HG03135 (cell line): Measurements from ENCODE around the gene CFAP61.
A peak's percentile ranks its signal among the peaks of the same experiment; 100 is the strongest.
"Not testable (repeated sequence)": the region's sequence is repeated elsewhere in the genome, so short reads cannot be mapped to it uniquely, and the experiment has no call there.

ENCODE experiments used
- ATAC-seq: cut with Tn5 transposase; IDR thresholded peaks from one replicate; pipeline ENCODE4 v1.9.1; 2021; ENCODE audit warnings: mild to moderate bottlenecking, moderate library complexity; ENCODE audit not compliant: unreplicated experiment

The CFAP61 gene

GRCh38 chr20:20304942-20305341, 252.6 kb downstream of the CFAP61 start:
- no peak for ATAC-seq

- ATAC-seq = no peak
Measured at GRCh38 chr20:20312562-20312961, 260.2 kb downstream of the CFAP61 start.

- ATAC-seq = peak; percentile 86
Measured at GRCh38 chr20:20317195-20317594, 264.9 kb downstream of the CFAP61 start.

GRCh38 chr20:20317621-20318364, 265.5 kb downstream of the CFAP61 start:
- no peak for ATAC-seq

GRCh38 chr20:20318365-20319161, 266.2 kb downstream of the CFAP61 start:
- no peak for ATAC-seq

- no peak for ATAC-seq
Measured at GRCh38 chr20:20321134-20321533, 268.8 kb downstream of the CFAP61 start.

GRCh38 chr20:20321917-20322316, 269.6 kb downstream of the CFAP61 start:
- ATAC-seq = no peak

GRCh38 chr20:20322912-20323311, 270.6 kb downstream of the CFAP61 start:
- ATAC-seq = no peak

- ATAC-seq = no peak
Measured at GRCh38 chr20:20327746-20328145, 275.4 kb downstream of the CFAP61 start.

- ATAC-seq = no peak
Measured at GRCh38 chr20:20329564-20329963, 277.2 kb downstream of the CFAP61 start.

- ATAC-seq = no peak
Measured at GRCh38 chr20:20331156-20331555, 278.8 kb downstream of the CFAP61 start.

- no peak for ATAC-seq
Measured at GRCh38 chr20:20331817-20332216, 279.5 kb downstream of the CFAP61 start.

- no peak for ATAC-seq
Measured at GRCh38 chr20:20333866-20334265, 281.5 kb downstream of the CFAP61 start.

- ATAC-seq = peak; percentile 90
Measured at GRCh38 chr20:20334489-20334888, 282.2 kb downstream of the CFAP61 start.

GRCh38 chr20:20338133-20338730, 285.9 kb downstream of the CFAP61 start:
- no peak for ATAC-seq

- ATAC-seq = no peak
Measured at GRCh38 chr20:20340443-20340842, 288.1 kb downstream of the CFAP61 start.

GRCh38 chr20:20341371-20341770, 289.0 kb downstream of the CFAP61 start:
- ATAC-seq = no peak

GRCh38 chr20:20342066-20342465, 289.7 kb downstream of the CFAP61 start:
- ATAC-seq = no peak

- ATAC-seq = no peak
Measured at GRCh38 chr20:20343932-20344331, 291.6 kb downstream of the CFAP61 start.

- ATAC-seq = no peak
Measured at GRCh38 chr20:20344476-20344875, 292.1 kb downstream of the CFAP61 start.

GRCh38 chr20:20353576-20353975, 301.2 kb downstream of the CFAP61 start:
- ATAC-seq = no peak

- not testable (repeated sequence) for ATAC-seq
Measured at GRCh38 chr20:20355503-20355902, 303.2 kb downstream of the CFAP61 start.
